NCI-H1048 (cell line): ENCODE measurements around the gene MX2.

Experiments used
- DNase-seq: peaks from one replicate; lab custom pipeline; 2025; lab: John Stamatoyannopoulos, UW

The MX2 gene

DNA sequence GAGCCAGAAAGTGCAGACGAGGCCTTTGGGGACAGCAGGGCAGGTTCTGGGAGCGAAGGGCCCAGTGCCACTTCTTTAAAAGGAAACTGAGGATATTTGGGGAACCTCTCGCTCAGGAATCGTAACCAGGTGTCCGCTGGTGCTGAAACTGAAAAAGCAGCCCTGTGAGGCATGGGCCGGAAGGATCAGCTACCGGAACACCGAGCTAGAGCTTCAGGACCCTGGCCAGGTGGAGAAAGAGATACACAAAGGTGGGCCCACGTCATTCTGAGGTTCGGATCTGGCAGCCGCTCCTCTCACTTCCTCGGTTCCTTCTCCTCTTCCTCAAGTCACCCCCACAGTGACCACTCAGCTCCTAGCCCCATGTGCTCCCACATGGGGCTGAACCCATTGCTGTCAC is 18.1 kb downstream of the MX2 start:
- no peak for DNase-seq

- DNase-seq = no peak
Observed at GRCh38 chr21:41381731-41382130, 19.9 kb downstream of the MX2 start.

- no peak for DNase-seq
Observed at GRCh38 chr21:41387042-41387819, 25.4 kb downstream of the MX2 start.

GRCh38 chr21:41387824-41388223 is 26.0 kb downstream of the MX2 start:
- no peak for DNase-seq

GRCh38 chr21:41388259-41388658 is 26.4 kb downstream of the MX2 start:
- no peak for DNase-seq

DNA sequence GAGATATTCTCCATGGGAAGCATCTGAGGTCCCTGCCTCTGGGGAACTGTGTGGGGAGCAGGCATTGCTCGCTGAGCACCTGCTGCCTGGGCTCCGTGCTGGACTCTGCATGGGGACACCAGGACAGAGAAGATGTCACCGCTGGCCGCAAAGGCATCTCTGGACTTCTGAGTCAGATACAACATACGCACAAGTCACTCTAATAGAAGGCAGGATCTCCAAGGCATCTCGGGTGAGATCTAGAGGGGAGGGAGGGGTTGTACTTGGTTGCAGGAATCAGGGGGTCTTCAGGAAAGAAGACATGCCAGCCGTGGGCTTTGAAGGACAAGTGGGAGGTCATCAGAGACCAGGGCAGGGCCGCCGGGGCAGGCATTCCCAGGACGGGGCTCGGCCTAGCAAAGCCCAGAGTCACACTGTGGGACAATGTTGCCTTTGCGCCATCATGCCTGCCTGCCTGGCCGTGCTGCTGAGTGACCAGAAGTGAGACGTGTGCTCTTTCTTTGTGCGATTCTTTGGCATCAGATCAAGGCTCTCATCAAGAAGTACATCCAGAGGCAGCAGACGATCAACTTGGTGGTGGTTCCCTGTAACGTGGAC is 28.3 kb downstream of the MX2 start:
- no peak for DNase-seq

DNA sequence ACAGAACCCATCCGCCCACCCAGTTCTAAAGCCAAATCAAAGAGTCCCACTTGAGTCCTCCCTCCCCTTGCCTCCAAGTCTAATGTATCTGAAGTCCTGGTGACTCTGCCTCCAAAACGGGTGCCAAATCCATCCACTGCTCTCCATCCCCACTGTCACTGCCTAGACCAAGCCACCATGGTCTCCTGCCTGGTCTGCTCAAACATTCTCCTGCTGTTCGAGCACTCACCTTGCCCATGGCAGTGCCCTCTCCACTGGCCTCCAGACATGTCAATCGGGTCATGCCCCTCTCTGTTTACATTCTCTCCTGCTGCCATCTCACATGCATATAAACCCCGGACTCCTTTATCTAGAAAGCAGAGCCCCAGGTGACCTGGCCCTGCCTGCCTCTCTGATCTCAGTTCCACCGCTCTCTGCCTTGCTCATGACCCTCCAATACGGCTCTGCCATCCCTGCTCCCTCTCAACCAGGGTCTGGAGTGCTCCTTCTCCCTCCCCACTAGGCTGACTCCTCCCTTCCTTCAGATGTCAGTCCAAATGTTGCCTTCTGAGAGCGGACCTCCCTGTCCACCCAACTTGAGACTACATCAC is 32.1 kb downstream of the MX2 start:
- DNase-seq = no peak

GRCh38 chr21:41396558-41397075 is 34.8 kb downstream of the MX2 start:
- DNase-seq = no peak

- DNase-seq = no peak
Observed at GRCh38 chr21:41397471-41397891, 35.7 kb downstream of the MX2 start.

DNA sequence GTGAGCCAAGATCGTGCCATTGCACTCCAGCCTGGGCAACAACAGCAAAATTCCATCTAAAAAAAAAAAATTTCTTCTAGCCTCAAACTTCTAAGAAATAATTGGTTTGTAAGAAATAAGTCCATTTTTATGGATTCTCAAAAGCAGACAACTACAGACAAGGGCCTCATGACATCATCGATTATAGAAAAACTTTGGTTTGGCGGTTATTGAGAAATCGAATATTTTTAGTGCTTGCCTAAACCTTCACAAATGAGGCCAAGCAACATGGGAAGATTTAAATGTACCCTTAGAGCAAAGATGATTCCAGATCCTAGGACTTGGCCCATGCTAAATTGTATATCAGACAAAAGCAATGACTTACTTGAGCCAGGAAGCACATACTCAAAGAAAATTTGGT is 36.4 kb downstream of the MX2 start:
- DNase-seq = no peak

GRCh38 chr21:41398831-41399230 is 37.0 kb downstream of the MX2 start:
- no peak for DNase-seq

GRCh38 chr21:41399246-41399800 is 37.5 kb downstream of the MX2 start:
- DNase-seq = no peak

DNA sequence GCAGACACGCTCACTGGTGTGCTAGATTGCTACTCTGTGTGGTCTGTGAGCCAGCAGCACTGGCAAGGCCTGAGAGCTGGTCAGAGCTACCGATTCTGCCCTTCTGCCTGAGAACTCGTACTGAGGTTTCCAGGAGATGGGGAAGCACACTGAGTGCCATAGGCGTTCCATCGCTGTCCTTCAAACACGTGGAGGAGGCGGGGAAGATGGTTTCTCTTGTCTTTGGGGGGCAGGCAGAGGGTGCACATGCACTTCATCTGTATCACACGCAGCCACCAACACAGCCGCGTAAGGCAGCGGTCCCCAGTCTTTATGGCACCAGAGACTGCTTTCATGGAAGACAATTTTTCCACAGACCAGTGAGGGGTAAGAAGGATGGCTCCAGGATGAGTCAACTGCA is 40.4 kb downstream of the MX2 start:
- DNase-seq = no peak

GRCh38 chr21:41402796-41403195 is 41.0 kb downstream of the MX2 start:
- DNase-seq = no peak

- no peak for DNase-seq
Observed at GRCh38 chr21:41403331-41403730, 41.5 kb downstream of the MX2 start.

GRCh38 chr21:41403966-41404365 is 42.1 kb downstream of the MX2 start:
- no peak for DNase-seq

DNA sequence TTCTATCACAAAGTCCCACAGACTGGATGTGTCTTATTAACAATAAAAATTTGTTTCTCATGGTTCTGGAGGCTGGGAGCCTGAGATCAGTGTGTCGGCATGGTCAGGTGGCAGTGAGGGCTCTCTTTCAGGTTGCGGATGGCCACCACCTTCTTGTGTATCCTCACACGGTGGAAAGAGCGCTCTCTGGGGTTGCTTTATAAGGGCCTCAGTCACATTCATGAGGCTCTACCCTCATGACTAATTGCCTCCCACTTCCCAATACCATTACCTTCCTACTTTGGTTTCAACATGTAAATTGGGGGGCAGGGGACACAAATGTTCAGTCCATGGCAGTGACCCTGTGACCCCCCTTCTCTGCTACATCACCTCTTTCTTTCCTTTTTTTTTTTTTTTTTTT is 43.5 kb downstream of the MX2 start:
- no peak for DNase-seq

DNA sequence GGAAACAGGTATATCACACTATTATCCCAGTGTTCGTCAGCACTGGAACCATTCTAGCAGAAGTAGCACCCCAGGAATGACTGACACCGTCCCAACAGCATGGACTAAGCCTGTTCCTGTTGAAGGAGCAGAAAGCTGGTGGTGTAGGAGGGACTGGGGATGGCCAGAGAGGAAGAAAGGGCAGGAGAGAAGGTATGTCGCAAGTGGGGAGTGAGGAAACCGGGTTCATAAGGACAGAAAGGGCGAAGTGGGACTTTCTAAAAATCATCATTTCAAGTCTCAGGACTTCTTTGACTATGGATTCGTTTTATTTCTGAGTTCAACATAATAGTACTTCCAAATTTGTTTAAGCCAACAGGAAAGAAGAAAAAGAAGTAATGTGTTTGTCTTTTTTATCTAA is 44.5 kb downstream of the MX2 start:
- no peak for DNase-seq

- no peak for DNase-seq
Observed at GRCh38 chr21:41407541-41408460, 46.0 kb downstream of the MX2 start.

- DNase-seq = no peak
Observed at GRCh38 chr21:41410361-41410760, 48.5 kb downstream of the MX2 start.

DNA sequence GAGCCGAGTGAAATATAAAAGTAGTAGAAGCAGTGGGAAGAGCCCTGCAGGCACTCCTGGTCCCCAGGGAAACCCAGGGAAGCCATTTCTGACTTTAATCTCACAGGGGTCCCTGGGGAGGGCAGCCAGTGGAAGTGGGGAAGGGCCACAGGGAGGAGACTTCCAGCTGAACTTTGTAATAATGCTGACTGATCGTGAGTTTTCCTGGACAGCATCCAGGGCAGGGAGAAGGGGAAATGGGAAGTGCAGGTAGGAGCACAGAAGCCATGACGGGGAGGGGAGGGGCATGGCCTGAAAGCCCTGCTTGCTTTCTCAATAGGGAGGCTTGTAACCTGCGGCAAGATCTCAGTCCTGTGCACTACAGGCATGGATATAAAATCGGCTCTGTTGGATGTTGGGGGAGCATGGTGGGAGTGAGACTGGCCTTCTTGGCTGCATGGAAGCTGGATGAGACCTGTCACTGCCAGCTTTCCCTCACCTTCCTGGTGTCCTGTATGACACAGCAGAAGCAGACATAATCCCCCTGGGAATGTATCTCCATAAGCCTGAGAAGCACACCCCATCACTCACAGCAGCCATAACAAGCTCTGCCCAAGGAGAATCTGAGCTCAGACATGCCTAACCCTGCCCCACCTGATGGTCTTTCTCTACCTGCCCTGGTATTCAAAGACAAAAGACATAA is 49.1 kb downstream of the MX2 start:
- no peak for DNase-seq
